OCI-LY7 (cell line): Measurements from ENCODE around the gene TBC1D5. TPM values are rescaled to one million over a fixed set of nuclear protein-coding genes. Genes with fewer than 3 reads are reported as not detected.

Source experiments
- BruUV-seq: library from RNA; stranded (reverse); fragments of 400-500 nt; replicated peaks from 2 replicates; lab custom pipeline; 2021; lab: Mats Ljungman, UMichigan
- CTCF ChIA-PET: fragments of 300-600 bp; sonication (Branson Sonifier 250); formaldehyde crosslinking; loops from one replicate; lab custom pipeline; 2022; ENCODE audit warnings: antibody characterized with exemption; ENCODE audit not compliant: unreplicated experiment; lab: Charles Lee
- POLR2A ChIA-PET: fragments of 300-600 bp; sonication (Branson Sonifier 250); formaldehyde crosslinking; loops from one replicate; lab custom pipeline; 2022; ENCODE audit warnings: antibody characterized with exemption; lab: Charles Lee
- DNase-seq: peaks from one replicate; pipeline ENCODE4 v3.0.0-alpha.2; 2015; ENCODE audit warnings: low spot score
- H2AFZ ChIP-seq: fragments of 200-600 bp; sonication (generic), shearing (Covaris generic); 2 replicates; pipeline ENCODE4 v1.6.1; 2014; ENCODE audit warnings: mild to moderate bottlenecking, antibody characterized with exemption, low read length, moderate library complexity
- H3K27ac ChIP-seq: fragments of 200-600 bp; sonication (generic); 2 replicates; pipeline ENCODE4 v1.5.1; 2014; ENCODE audit warnings: mixed run types, low read depth, mild to moderate bottlenecking, moderate library complexity, low read length, inconsistent platforms; ENCODE audit not compliant: poor library complexity, severe bottlenecking
- H3K36me3 ChIP-seq: fragments of 200-600 bp; sonication (generic); 2 replicates; pipeline ENCODE4 v1.6.1; 2014; ENCODE audit warnings: mild to moderate bottlenecking, antibody characterized with exemption, low read length, moderate library complexity, mixed read lengths; ENCODE audit not compliant: insufficient read depth
- H3K4me1 ChIP-seq: fragments of 200-600 bp; sonication (generic); 2 replicates; pipeline ENCODE4 v1.5.1; 2014; ENCODE audit warnings: mild to moderate bottlenecking, low read length; ENCODE audit not compliant: insufficient read depth, poor library complexity, severe bottlenecking
- H3K4me2 ChIP-seq: fragments of 200-600 bp; sonication (generic); 2 replicates; pipeline ENCODE4 v1.6.1; 2014; ENCODE audit warnings: mild to moderate bottlenecking, low read length
- H3K4me3 ChIP-seq: fragments of 200-600 bp; sonication (generic); 2 replicates; pipeline ENCODE4 v1.5.1; 2014; ENCODE audit warnings: mild to moderate bottlenecking, low read depth, low read length; ENCODE audit not compliant: poor library complexity, severe bottlenecking
- H3K79me2 ChIP-seq: fragments of 200-600 bp; sonication (generic); 2 replicates; pipeline ENCODE4 v1.6.1; 2016; ENCODE audit warnings: low read depth, mild to moderate bottlenecking, low read length, moderate library complexity, mixed read lengths; ENCODE audit not compliant: insufficient read depth
- H3K9me2 ChIP-seq: fragments of 200-600 bp; sonication (generic); 2 replicates; pipeline ENCODE4 v1.6.1; 2016; ENCODE audit warnings: mild to moderate bottlenecking, low read length, mixed read lengths; ENCODE audit not compliant: insufficient read depth
- H3K9me3 ChIP-seq: fragments of 200-600 bp; sonication (generic); 2 replicates; pipeline ENCODE4 v1.6.1; 2014; ENCODE audit warnings: mild to moderate bottlenecking, mixed run types, low read length, mixed read lengths
- H4K20me1 ChIP-seq: fragments of 200-600 bp; sonication (generic); 2 replicates; pipeline ENCODE4 v1.6.1; 2014; ENCODE audit warnings: mild to moderate bottlenecking, antibody characterized with exemption, low read length, moderate library complexity, mixed read lengths; ENCODE audit not compliant: insufficient read depth
- EZH2phosphoT487 ChIP-seq: fragments of 200-600 bp; sonication (generic); IDR thresholded peaks from 2 replicates; pipeline ENCODE4 v1.6.1; 2018; ENCODE audit warnings: low read depth, borderline replicate concordance, mild to moderate bottlenecking, mixed run types, antibody characterized with exemption, low read length, moderate library complexity, mixed read lengths
- intact Hi-C: fragments of 100-400 bp; cut with micrococcal nuclease; formaldehyde crosslinking; loops from one replicate; pipeline ENCODE4 v1.10.0; 2022; ENCODE audit not compliant: unreplicated experiment
- total RNA-seq, 2 experiments: library from RNA; depleted of rRNA in 1 of 2; stranded (reverse); fragments of >200 nt in 1 of 2; shearing (Covaris generic) in 1 of 2; gene quantifications; 2 replicates each; pipeline ENCODE4 v1.2.3, GENCODE V29; 2014 to 2022
- TF ChIP-seq, protein P1 (sequence below): fragments of 200-600 bp; sonication (generic); conservative IDR thresholded peaks from 2 replicates; pipeline ENCODE4 v1.5.1; 2014; ENCODE audit warnings: mild to moderate bottlenecking, antibody characterized with exemption, low read length, moderate library complexity, mixed read lengths

Gene TBC1D5
- total RNA-seq, 2 experiments from 2014 or later: 78.5 to 82.4 TPM

DNA sequence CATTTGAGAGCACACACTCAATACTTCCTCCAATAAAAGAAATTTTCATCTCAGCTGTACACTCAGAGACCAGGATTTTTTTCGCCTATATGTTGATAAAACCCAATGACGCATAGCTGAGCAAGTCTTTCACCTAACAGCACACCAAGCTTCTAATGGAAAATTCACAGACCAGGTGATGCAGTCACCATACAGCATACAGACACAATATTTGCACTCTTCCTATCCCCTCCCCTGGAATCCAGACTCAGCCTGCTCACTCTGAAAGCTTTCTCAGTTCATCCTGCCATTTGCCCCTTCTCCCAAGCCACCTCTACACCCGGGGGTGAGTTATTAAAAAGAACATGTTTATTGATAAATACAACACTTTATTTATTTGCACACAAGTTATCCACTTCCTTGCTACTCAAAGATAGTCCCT, 1.7 kb downstream of the TBC1D5 start:
- H3K36me3 ChIP-seq: peaks cover 11% of the 10 kb centered on the region; the same call in 1 of the 2 replicates
- H3K79me2 ChIP-seq: peaks cover 58% of the 10 kb centered on the region
- intact Hi-C loops: loop anchor here (2.0 to 10.0 kb wide), 5 partner anchors 482 to 1366 kb away; no protein-coding TSS in a partner anchor
- ChIA-PET POLR2A (no interaction called here), CTCF (no interaction called here)
- peaks cover 5% of the 10 kb centered on the region; the same call in 1 of the 2 replicates for H4K20me1 ChIP-seq
- peak overlapping the region; percentile 91 for H3K27ac ChIP-seq
- BruUV-seq: no TSS peak
- peak overlapping the region; percentile 63; the same call in 1 of the 2 replicates for H2AFZ ChIP-seq
- peaks cover 49% of the 10 kb centered on the region for H3K4me1 ChIP-seq
- H3K9me3 ChIP-seq: no peaks in the 10 kb centered on the region
- TF ChIP-seq EZH2phosphoT487: no peak
- TF ChIP-seq, protein P1, sequence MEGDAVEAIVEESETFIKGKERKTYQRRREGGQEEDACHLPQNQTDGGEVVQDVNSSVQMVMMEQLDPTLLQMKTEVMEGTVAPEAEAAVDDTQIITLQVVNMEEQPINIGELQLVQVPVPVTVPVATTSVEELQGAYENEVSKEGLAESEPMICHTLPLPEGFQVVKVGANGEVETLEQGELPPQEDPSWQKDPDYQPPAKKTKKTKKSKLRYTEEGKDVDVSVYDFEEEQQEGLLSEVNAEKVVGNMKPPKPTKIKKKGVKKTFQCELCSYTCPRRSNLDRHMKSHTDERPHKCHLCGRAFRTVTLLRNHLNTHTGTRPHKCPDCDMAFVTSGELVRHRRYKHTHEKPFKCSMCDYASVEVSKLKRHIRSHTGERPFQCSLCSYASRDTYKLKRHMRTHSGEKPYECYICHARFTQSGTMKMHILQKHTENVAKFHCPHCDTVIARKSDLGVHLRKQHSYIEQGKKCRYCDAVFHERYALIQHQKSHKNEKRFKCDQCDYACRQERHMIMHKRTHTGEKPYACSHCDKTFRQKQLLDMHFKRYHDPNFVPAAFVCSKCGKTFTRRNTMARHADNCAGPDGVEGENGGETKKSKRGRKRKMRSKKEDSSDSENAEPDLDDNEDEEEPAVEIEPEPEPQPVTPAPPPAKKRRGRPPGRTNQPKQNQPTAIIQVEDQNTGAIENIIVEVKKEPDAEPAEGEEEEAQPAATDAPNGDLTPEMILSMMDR: no peak
- H3K4me2 ChIP-seq: peak overlapping the region; percentile 94
- no peaks in the 10 kb centered on the region for H3K9me2 ChIP-seq
- H3K4me3 ChIP-seq: peak overlapping the region; percentile 81
- DNase-seq: peak; percentile 67

DNA sequence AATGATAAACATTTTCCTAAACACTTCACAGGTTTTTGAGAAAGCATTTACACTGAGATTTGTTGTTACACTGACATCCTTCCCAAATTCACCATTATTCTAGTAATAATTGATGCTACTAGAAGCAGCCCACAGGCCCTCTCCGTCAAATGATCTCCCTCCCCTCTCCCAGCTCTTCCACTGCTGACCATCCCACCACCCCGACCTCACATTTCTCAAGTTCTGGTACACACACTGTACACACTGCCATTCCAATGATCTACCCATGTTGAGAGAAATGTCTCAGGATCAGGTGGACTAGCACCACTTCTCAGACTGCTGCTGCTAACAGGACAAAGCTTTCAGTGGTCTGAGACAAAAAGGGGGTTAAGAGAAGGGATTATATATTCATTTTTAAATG, 3.5 kb downstream of the TBC1D5 start:
- peak overlapping the region; percentile 63; the same call in 1 of the 2 replicates for H2AFZ ChIP-seq
- peaks cover 64% of the 10 kb centered on the region for H3K79me2 ChIP-seq
- no TSS peak for BruUV-seq
- H3K4me3 ChIP-seq: peak overlapping the region; percentile 81
- no peak for DNase-seq
- H4K20me1 ChIP-seq: peaks cover 5% of the 10 kb centered on the region; the same call in 1 of the 2 replicates
- intact Hi-C loops: no loop called here
- no peaks in the 10 kb centered on the region for H3K9me2 ChIP-seq
- H3K27ac ChIP-seq: peak overlapping the region; percentile 91
- no peak for TF ChIP-seq EZH2phosphoT487
- TF ChIP-seq, protein P1: no peak
- H3K9me3 ChIP-seq: no peaks in the 10 kb centered on the region
- ChIA-PET POLR2A (interaction anchor here (0.6 to 1.7 kb wide), 3 partner anchors 10 to 251 kb away, joined by 3 to 8 read pairs (median 3); no protein-coding TSS in a partner anchor), CTCF (no interaction called here)
- peaks cover 38% of the 10 kb centered on the region for H3K4me1 ChIP-seq
- peaks cover 18% of the 10 kb centered on the region for H3K36me3 ChIP-seq
- peak overlapping the region; percentile 94 for H3K4me2 ChIP-seq

DNA sequence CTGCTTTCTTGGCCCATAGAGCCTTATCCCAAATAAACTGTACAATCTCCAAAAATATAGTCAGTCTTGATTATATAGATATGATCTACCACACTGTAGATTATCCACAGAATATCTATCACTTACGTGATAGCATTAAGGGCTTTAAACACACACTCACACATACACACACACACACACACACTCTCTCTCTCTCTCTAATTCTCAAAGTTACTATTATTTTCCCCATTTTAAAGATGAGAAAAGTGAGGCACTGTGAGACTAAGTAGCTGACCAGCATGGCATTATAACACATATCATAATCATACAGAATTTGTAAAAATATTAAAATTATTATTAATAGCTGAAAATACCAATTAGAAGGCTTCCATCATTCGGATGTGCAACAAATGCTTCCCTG, 4.2 kb downstream of the TBC1D5 start:
- CTCF ChIA-PET: no interaction called here
- peaks cover 31% of the 10 kb centered on the region for H3K4me1 ChIP-seq
- H3K27ac ChIP-seq: no peak overlapping the region
- BruUV-seq: no TSS peak
- H3K9me2 ChIP-seq: no peaks in the 10 kb centered on the region
- H2AFZ ChIP-seq: no peak overlapping the region
- peaks cover 71% of the 10 kb centered on the region for H3K79me2 ChIP-seq
- intact Hi-C loops: no loop called here
- peak overlapping the region; percentile 94 for H3K4me2 ChIP-seq
- H3K4me3 ChIP-seq: peak overlapping the region; percentile 81
- peaks cover 21% of the 10 kb centered on the region for H3K36me3 ChIP-seq
- POLR2A ChIA-PET: interaction anchor here (0.6 to 1.7 kb wide), 4 partner anchors 10 to 250 kb away, joined by 3 to 8 read pairs (median 3); no protein-coding TSS in a partner anchor
- no peaks in the 10 kb centered on the region for H3K9me3 ChIP-seq
- no peak for DNase-seq
- TF ChIP-seq, protein P1: no peak
- TF ChIP-seq EZH2phosphoT487: no peak
- peaks cover 5% of the 10 kb centered on the region; the same call in 1 of the 2 replicates for H4K20me1 ChIP-seq
